ENCODE measurements around the gene NANOG.
A peak's percentile ranks its signal among the peaks of the same experiment; 100 is the strongest.
"Not testable (repeated sequence)": the region's sequence is repeated elsewhere in the genome, so short reads cannot be mapped to it uniquely, and the experiment has no call there.

The NANOG gene

GRCh38 chr12:7782055-7782454 lies 7.1 kb upstream of the NANOG start:
- TF ChIP-seq POLR2A (IDR thresholded peaks at IDR 0.05; ENCODE audit: low read depth, low read length) = no peak
- no peak for TF ChIP-seq TAF1 (IDR thresholded peaks at IDR 0.05; ENCODE audit: borderline replicate concordance, low read depth, low read length)
- no peak for TF ChIP-seq POLR2AphosphoS5 (IDR thresholded peaks at IDR 0.05; ENCODE audit: low read depth, low read length)
- DNase-seq (ENCODE audit: insufficient read length) (no peak), FAIRE-seq (no peak)

GRCh38 chr12:7783433-7783832 lies 5.8 kb upstream of the NANOG start:
- not testable (repeated sequence) for DNase-seq (ENCODE audit: insufficient read length); FAIRE-seq

- TF ChIP-seq TAF1 (IDR thresholded peaks at IDR 0.05; ENCODE audit: borderline replicate concordance, low read depth, low read length) (no peak), POLR2A (IDR thresholded peaks at IDR 0.05; ENCODE audit: low read depth, low read length) (no peak), POLR2AphosphoS5 (IDR thresholded peaks at IDR 0.05; ENCODE audit: low read depth, low read length) (no peak)
- DNase-seq (ENCODE audit: insufficient read length) = no peak
- FAIRE-seq = no peak
These were observed 4.5 kb upstream of the NANOG start for GRCh38 chr12:7784701-7785100.

- no peak for FAIRE-seq
- no peak for DNase-seq (ENCODE audit: insufficient read length)
- no peak for TF ChIP-seq TAF1 (IDR thresholded peaks at IDR 0.05; ENCODE audit: borderline replicate concordance, low read depth, low read length)
- TF ChIP-seq POLR2AphosphoS5 (IDR thresholded peaks at IDR 0.05; ENCODE audit: low read depth, low read length) = no peak
- no peak for TF ChIP-seq POLR2A (IDR thresholded peaks at IDR 0.05; ENCODE audit: low read depth, low read length)
These were observed 1.5 kb upstream of the NANOG start for GRCh38 chr12:7787574-7788293.

- no peak for FAIRE-seq
- TF ChIP-seq POLR2A (IDR thresholded peaks at IDR 0.05; ENCODE audit: low read depth, low read length) (no peak), TAF1 (IDR thresholded peaks at IDR 0.05; ENCODE audit: borderline replicate concordance, low read depth, low read length) (no peak), POLR2AphosphoS5 (IDR thresholded peaks at IDR 0.05; ENCODE audit: low read depth, low read length) (no peak)
These were observed 925 bp upstream of the NANOG start for GRCh38 chr12:7788294-7788660.

GRCh38 chr12:7793211-7793610 lies 4.0 kb downstream of the NANOG start:
- TF ChIP-seq TAF1 (IDR thresholded peaks at IDR 0.05; ENCODE audit: borderline replicate concordance, low read depth, low read length) = no peak
- no peak for TF ChIP-seq POLR2AphosphoS5 (IDR thresholded peaks at IDR 0.05; ENCODE audit: low read depth, low read length)
- no peak for TF ChIP-seq POLR2A (IDR thresholded peaks at IDR 0.05; ENCODE audit: low read depth, low read length)
- FAIRE-seq = no peak
- DNase-seq (ENCODE audit: insufficient read length) = no peak

More at GRCh38 chr12:7788294-7788660, 925 bp upstream of the NANOG start:
- DNase-seq (ENCODE audit: insufficient read length) = no peak

GRCh38 chr12:7797269-7797668 lies 8.1 kb downstream of the NANOG start:
- DNase-seq (ENCODE audit: insufficient read length); FAIRE-seq: not testable (repeated sequence)

- DNase-seq (ENCODE audit: insufficient read length) = no peak
- no peak for TF ChIP-seq TAF1 (IDR thresholded peaks at IDR 0.05; ENCODE audit: borderline replicate concordance, low read depth, low read length)
- TF ChIP-seq POLR2AphosphoS5 (IDR thresholded peaks at IDR 0.05; ENCODE audit: low read depth, low read length) = no peak
- TF ChIP-seq POLR2A (IDR thresholded peaks at IDR 0.05; ENCODE audit: low read depth, low read length) = no peak
- no peak for FAIRE-seq
These were observed 8.6 kb downstream of the NANOG start for GRCh38 chr12:7797698-7798398.

- not testable (repeated sequence) for DNase-seq (ENCODE audit: insufficient read length); FAIRE-seq
These were observed 9.6 kb downstream of the NANOG start for GRCh38 chr12:7798750-7799308.

GRCh38 chr12:7801460-7801859 lies 12.3 kb downstream of the NANOG start:
- no peak for FAIRE-seq
- DNase-seq (ENCODE audit: insufficient read length) = no peak
- no peak for TF ChIP-seq TAF1 (IDR thresholded peaks at IDR 0.05; ENCODE audit: borderline replicate concordance, low read depth, low read length)
- no peak for TF ChIP-seq POLR2A (IDR thresholded peaks at IDR 0.05; ENCODE audit: low read depth, low read length)
- TF ChIP-seq POLR2AphosphoS5 (IDR thresholded peaks at IDR 0.05; ENCODE audit: low read depth, low read length) = no peak

- DNase-seq (ENCODE audit: insufficient read length); FAIRE-seq: not testable (repeated sequence)
These were observed 17.1 kb downstream of the NANOG start for GRCh38 chr12:7806319-7806718.

- DNase-seq (ENCODE audit: insufficient read length) (peak; percentile 32), FAIRE-seq (peak; percentile 46)
- TF ChIP-seq TAF1 (IDR thresholded peaks at IDR 0.05; ENCODE audit: borderline replicate concordance, low read depth, low read length) (no peak), POLR2A (IDR thresholded peaks at IDR 0.05; ENCODE audit: low read depth, low read length) (no peak), POLR2AphosphoS5 (IDR thresholded peaks at IDR 0.05; ENCODE audit: low read depth, low read length) (no peak)
These were observed 17.8 kb downstream of the NANOG start for GRCh38 chr12:7806863-7807487.

- not testable (repeated sequence) for FAIRE-seq; DNase-seq (ENCODE audit: insufficient read length)
These were observed 36.6 kb downstream of the NANOG start for GRCh38 chr12:7825754-7826153.

- not testable (repeated sequence) for FAIRE-seq
These were observed 40.5 kb downstream of the NANOG start for GRCh38 chr12:7829737-7830136.

More at GRCh38 chr12:7829737-7830136, 40.5 kb downstream of the NANOG start:
- DNase-seq (ENCODE audit: insufficient read length) = not testable (repeated sequence)
